OCI-LY7 (cell line): Measurements from ENCODE around the gene MAX.

ENCODE experiments used
- CTCF ChIP-seq: fragments of 200-600 bp; sonication (generic); conservative IDR thresholded peaks from 2 replicates; pipeline ENCODE4 v1.5.1; 2014; ENCODE audit warnings: mild to moderate bottlenecking, antibody characterized with exemption, low read length, moderate library complexity, mixed read lengths
- EZH2phosphoT487 ChIP-seq: fragments of 200-600 bp; sonication (generic); IDR thresholded peaks from 2 replicates; pipeline ENCODE4 v1.6.1; 2018; ENCODE audit warnings: low read depth, borderline replicate concordance, mild to moderate bottlenecking, mixed run types, antibody characterized with exemption, low read length, moderate library complexity, mixed read lengths

DNA sequence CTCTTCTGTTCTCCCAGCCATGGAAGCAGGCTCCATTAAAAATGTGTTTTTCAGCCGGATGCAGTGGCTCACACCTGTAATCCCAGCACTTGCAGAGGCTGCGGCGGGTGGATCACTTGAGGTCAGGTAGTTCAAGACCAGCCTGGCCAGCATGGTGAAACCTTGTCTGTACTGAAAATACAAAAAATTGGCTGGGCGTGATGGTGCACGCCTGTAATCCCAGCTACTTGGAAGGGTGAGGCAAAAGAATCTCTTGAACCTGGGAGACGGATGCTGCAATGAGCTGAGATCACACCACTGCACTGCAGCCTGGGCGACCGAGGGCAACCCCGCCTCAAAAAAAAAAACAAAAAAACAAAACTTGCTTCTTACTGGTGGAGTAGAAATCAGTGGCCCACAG, 75.8 kb downstream of the MAX start:
- TF ChIP-seq CTCF (no peak), EZH2phosphoT487 (no peak)
